Stimulated activated CD8-positive, alpha-beta memory T cell treated with anti-CD3 and anti-CD28 coated beads, Interleukin-2, amount 100 ng/mL, for 48 hours (primary cell): Measurements from ENCODE around the gene MUC22.
"Not testable (repeated sequence)": the region's sequence is repeated elsewhere in the genome, so short reads cannot be mapped to it uniquely, and the experiment has no call there.

Source experiments
- DNase-seq, 2 donors: peaks; one replicate each; pipeline ENCODE4 v3.0.0-alpha.2; 2020; ENCODE audit warnings: low read depth in 2 of 2

Gene MUC22

GRCh38 chr6:31010393-31011060 is at the start of gene MUC22:
MUC22 (plus strand) TSS chr6:31010474; CDS start chr6:31010707, 233 bp downstream.
- no peak for DNase-seq

- DNase-seq: no peak
Observed at GRCh38 chr6:30960907-30961673, 49.2 kb upstream of the MUC22 start.

GRCh38 chr6:30962716-30963115 is 47.6 kb upstream of the MUC22 start:
- no peak for DNase-seq

GRCh38 chr6:30963641-30964040 is 46.6 kb upstream of the MUC22 start:
- DNase-seq: no peak

GRCh38 chr6:30964075-30964474 is 46.2 kb upstream of the MUC22 start:
- DNase-seq: no peak

GRCh38 chr6:30965140-30965601 is 45.1 kb upstream of the MUC22 start:
- DNase-seq: no peak

GRCh38 chr6:30966154-30966553 is 44.1 kb upstream of the MUC22 start:
- DNase-seq: no peak

DNA sequence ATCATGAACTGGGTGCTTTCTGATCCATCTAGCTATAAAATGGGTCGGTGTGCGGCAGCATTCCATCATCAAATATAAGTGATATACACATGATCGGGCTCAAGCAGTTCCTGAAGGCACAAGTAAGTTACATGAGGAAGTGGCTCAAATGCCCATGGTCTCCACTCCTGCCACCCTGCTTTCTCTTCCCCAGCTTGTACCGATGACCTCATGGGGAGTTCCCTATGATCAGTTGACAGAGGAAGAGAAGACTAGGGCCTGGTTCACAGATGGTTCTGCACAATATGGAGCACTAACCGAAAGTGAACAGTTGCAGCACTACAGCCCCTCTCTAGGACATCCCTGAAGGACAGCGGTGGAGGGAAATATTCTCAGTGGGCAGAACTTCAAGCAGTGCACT is 41.1 kb upstream of the MUC22 start:
- not testable (repeated sequence) for DNase-seq

DNA sequence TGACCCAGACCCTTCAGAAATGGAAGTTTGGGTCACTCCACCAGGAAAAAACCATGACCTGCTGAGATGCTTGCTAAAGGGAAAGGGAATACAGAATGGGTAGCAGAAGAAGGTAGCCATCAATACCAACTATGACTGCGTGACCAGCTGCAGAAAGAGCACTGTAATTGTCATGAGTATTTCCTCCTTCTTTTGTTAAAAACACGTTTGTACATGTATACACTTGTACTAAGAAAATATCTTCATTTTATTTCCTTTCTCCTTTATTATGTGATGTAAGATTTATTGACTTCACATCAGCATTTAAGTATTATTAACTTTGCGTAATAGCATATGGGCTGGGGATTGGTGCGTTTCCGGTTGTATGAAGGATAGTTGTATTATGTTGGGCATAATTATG is 39.3 kb upstream of the MUC22 start:
- DNase-seq: no peak

DNA sequence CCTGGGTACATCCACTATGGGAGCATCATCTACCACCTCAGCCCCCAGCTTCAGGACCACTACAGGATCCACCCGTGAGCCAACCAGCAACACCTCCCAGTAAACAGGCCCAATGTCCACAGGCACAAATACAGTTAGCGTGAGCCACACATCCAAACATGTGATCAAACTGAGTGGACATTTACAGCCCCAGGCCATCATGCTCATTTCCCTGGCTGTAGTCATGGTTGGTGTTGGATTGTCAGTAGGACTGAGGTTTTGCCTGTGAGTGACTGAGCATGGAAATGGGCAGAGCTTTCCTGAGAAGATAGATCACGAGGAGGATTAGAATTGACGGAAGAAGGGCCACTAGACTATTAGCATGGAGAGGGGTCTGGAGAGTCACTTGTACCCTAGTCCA is 37.5 kb upstream of the MUC22 start:
- DNase-seq: no peak

DNA sequence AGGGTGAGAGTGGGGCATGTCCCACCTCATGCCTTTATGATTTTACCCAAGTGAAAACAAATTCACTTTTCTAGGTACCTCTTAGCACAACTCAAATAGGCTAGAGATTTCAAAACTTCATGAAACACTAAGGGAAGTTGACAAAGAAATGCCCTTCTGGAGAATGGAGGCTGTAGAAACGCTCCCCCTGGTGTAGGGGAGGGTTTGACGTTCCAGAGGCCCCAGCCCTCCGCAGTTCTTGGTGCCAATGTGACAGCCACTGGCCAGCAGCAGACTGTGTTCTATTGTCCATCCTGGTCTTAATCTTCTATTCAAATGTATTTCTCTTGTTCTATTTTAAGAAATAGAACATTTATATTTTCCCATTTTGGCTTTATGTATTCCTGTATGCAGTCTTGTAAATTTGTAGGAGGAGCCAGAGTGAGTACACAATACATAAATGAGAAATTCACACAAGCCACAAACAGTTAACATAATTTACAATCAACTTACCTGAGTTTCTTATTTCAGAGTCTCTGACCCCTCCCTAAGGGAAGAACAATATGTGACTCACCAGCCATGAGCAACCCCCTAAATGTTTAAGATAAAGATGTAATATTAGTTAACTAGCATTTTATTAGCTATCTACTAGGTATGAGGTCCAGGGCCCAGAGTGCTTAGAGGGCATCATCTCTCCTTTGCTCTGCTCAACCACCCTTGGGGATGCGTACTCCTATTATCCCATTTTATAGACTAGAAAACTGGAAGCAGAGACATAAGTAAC is 35.6 kb upstream of the MUC22 start:
- DNase-seq: no peak

DNA sequence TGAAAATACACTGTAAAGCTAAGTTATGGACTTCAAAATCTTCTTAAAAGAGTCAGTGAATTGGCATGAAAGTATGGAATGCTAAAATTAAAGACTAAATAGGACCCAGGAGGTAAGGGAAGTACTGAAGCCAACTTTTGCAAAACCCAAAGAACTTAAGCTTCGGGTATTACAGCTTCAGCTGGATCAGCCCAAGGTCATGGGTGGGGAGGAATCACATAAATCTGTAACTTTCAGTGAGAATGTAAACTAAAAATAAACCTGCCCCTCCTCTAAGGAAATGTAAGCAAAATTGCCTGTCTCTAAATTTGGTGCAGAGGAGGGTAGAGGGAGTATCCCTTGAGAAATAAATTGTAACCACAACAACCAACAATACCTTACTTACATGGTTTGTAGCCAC is 31.1 kb upstream of the MUC22 start:
- DNase-seq: no peak

DNA sequence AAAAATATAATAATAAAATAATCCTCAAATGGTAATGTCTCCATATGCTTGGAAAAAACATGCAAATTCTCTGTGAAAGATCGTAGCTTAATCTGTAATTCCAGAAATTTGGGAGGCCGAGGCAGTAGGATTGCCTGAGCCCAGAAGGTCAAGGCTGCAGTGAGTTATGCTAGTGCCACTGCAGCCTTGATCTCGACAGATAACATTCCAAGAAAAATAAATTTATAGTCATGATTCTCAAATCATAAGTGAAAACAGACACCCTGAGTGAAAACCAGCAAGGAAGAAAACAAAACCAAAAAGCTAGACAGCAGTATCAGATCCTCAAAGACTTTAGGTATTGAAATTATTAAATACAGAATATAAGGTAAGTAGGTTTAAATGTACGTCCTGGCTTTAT is 30.6 kb upstream of the MUC22 start:
- DNase-seq: no peak

- DNase-seq: no peak
Observed at GRCh38 chr6:30981942-30982772, 28.1 kb upstream of the MUC22 start.

- DNase-seq: no peak
Observed at GRCh38 chr6:30983439-30983838, 26.8 kb upstream of the MUC22 start, which contains the start of gene MUC21. MUC21 (plus strand) TSS chr6:30983718; CDS start chr6:30983959, 241 bp downstream.

DNA sequence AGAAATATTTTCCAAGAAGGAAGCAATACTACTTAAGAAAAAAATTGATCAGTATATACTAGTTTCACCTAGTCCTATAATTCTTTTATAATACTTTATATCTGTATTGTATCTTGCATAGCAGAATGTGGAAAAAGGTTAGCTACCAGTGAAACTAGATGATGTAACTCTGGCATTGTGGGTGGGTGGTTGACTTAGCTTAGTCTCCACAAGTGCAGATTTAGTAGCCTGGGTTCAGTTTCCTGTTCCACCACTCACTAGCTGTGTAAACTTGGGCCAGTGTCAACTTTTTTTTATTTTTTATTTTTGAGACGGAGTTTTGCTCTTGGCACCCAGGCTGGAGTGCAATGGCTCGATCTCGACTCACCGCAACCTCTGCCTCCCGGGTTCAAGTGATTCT is 24.8 kb upstream of the MUC22 start:
- DNase-seq: no peak

DNA sequence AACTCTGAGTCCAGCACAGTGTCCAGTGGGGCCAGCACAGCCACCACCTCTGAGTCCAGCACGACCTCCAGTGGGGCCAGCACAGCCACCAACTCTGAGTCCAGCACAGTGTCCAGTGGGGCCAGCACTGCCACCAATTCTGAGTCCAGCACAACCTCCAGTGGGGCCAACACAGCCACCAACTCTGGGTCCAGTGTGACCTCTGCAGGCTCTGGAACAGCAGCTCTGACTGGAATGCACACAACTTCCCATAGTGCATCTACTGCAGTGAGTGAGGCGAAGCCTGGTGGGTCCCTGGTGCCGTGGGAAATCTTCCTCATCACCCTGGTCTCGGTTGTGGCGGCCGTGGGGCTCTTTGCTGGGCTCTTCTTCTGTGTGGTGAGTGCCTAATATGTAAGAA is 23.0 kb upstream of the MUC22 start:
- no peak for DNase-seq

DNA sequence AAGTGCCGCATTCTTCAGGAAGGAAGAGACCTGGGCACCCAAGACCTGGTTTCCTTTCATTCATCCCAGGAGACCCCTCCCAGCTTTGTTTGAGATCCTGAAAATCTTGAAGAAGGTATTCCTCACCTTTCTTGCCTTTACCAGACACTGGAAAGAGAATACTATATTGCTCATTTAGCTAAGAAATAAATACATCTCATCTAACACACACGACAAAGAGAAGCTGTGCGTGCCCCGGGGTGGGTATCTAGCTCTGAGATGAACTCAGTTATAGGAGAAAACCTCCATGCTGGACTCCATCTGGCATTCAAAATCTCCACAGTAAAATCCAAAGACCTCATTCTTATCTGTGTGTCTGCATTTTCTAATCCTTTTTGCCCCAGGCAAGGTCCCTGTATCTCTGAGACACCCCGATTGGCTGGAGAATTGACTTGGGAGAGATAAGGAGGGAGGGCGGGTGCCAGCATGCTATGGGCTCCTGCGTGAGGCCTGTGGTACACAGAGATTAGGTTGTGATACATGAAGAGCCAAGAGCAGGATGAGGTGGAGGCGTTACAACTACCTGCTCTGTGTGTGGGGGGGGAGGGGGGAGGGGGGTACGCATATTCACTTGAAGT is 22.0 kb upstream of the MUC22 start:
- DNase-seq: no peak

DNA sequence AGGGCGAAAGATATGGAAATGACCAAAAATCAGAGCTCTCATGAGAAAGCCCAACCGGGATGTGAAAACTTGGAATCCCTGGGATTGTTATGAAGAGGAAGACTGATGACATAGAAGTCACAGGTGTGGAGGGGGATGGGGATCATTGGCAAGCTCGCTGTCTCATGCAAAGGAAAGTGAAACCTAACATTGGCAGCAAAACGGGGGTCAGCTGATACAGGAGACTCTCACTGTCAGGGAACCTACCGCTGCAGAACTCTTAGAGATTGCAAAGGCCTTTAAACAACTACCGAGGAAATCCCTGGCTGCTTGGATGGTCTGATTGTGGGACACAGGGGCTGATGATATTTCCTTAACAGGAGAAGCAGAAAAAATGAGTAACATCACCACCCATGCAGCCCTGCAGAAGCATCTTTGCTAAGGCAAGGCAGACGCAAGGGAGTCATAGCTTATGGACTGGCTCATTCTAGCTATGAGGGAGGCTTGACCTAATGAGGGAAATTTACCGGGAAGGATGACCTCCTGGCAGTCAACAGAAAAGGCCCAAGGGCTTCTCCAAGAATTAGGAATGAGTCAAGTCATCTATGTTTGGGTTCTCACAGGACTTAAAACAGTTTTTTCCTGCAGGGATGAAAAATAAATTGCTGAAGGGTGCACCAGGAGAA is 19.7 kb upstream of the MUC22 start:
- DNase-seq: no peak

DNA sequence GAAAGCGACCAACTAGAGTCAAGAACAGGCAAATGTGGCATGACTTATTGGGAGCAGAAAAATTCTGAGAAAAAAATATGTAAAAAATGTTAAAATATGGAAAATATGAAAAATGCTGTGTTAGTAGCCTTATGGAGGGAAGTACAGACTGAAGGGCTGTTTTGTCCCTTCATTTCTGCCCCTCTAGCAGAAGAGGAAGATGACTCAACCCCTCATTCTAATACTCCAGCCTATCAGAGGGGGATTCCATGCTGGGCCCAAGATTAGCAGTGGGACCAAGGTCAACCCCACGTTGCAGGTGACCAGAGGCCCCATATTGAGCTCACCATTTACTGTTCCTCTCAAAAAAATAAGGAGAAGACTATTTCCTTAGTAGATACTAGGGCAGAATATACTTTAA is 18.4 kb upstream of the MUC22 start:
- no peak for DNase-seq

- no peak for DNase-seq
Observed at GRCh38 chr6:30997301-30997700, 13.0 kb upstream of the MUC22 start.
